OCI-M2 (cell line): ENCODE measurements around the gene DIAPH1.

Experiments
- DNase-seq: peaks from one replicate; lab custom pipeline; 2025; ENCODE audit not compliant: unreplicated experiment; lab: John Stamatoyannopoulos, UW

DIAPH1 gene

DNA sequence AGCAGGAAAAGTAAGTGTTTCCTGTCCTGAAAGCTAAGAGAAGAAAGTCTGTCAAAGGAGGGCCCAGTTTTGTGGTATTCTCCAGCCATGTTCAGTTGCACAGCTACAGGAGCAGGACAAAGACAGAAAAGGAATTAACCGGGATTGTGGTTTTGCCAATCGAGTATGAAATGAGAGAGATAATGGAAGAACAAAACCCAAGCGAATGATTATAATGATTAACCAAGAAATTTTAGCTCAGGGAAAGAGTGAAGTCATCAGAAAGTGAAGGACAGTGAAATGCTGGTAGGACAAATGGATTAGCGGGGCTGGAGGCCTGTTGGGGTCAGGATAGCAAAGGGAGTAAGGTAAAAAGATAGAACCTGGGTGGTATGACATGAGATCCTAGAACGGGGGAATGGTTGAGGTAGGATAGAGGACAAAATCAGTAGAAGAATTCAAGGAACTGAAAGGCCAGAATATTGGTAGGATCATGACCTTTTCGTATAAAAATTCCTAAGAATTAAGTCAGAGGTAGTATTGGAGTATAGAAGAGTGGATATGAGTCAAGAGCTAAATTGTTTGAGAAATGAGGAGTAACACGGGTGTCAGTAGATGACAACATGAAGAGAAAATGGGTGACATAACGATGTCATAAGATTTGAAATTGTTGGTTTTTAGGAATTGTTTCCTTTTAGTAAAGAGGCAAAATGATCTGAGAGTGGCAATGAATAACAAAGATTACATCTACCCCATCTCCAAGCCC is 52.8 kb downstream of the DIAPH1 start:
- DNase-seq: no peak

DNA sequence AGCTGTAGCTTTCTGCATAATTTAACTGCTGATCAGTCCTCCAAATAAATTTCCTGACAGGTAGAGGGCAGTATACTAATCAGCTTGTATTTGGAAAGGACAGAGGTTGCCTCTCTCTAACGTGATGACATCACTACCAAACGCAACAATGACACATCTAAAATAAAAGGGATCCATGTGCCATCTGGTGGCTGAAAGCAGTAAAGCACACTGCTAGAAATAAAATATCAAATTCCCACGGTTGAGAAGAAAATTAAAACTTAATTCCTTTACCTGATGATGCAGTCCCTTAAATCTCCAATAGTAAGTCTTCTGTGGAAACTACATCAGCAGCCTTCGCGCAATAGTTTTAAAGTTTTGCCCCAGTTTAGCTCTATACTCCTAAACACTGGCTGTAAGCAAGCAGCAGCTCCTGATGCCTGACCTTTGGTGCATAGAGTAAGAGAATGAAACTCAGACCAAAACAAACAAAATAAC is 54.5 kb downstream of the DIAPH1 start:
- DNase-seq: no peak

DNA sequence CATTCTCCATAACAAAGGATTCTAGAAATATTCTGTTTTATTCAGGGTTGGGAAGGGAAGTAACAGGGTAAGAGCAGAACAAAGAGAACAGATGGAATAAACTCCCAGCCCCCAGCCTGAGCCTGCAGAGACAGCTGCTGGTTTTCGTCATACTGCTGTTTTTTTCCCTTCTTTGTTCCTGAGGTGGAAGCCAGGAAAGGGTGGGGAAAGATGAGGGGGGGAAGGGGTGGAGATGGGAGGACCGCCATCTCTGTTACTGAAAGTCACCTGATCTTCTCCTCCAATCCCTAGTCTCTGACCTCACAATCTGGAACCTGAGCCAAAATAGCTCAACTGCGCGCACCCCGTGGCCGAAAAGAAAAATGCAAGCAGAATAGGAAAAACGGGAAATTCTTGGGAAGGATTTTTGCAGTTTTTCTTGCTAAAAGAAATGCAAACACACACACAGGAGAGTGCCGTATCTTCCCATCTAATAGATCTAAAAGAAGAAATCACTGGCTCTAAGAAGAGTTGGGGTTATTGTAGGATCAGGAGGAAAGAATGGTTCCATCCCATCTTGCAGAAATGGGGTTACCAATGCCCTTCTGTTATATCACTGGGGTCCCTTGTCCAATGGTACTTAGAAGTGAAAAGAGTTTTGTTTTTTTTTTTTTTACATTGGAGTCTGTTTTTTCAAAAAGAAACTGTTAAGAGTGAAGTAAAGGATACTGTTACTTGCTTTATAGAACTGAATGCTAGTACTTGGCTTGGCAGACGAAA is 57.9 kb downstream of the DIAPH1 start:
- DNase-seq: no peak

DNA sequence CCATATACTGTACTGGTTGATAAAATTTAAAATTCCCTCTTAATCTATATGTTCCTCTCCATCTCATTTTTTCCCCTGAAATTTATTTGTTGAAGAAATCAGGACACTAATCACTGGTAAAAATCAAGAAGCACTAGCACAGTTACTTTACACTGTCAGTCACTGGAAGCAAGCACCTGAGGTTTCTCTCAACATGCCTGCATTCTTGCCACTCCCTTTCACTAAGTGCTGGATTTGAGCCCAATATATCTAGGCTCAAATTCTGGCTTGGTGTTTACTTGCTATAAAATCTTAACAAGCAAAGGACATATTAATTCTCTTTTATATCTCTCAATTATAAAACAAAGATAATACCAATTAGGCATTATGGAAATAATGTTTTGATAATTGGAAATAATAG is 58.6 kb downstream of the DIAPH1 start:
- no peak for DNase-seq

DNA sequence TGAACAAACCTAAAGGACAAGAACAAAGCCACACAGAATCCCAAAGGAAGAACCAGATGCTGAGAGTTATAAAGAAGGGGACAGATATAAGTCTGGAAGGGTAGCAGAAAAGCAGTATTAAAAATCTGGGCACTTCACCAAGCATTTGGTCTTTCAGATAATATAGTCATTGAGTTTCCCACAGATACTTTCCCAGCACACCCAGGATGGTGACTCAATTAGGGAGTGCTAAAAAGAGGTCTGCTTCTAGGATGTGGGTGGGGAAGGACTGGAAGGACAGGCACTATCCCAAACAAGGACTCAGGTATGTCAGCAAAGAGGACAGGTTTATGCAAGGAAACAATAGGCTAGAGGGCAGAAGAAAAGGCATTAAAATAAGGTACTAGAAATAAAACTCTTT is 59.3 kb downstream of the DIAPH1 start:
- DNase-seq: no peak

DNA sequence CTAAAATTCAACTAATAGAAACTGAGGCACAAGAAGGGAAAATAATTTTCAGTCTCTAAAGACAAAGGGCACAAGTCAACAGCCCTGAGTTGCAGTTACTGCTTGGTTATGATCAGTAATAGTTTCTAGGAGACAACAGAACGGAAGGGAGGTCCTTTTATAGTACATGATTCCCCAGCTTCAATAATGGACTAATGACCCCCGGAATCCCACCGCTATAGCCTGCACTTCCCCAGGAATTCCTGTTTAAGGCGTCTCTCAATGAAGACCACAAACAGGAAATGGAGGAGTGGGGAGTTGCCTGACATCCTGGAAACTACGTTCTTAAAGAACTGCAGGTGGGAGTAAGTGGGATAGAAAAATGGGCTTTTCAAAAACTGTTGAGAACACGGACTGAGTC is 60.6 kb downstream of the DIAPH1 start:
- no peak for DNase-seq

DNA sequence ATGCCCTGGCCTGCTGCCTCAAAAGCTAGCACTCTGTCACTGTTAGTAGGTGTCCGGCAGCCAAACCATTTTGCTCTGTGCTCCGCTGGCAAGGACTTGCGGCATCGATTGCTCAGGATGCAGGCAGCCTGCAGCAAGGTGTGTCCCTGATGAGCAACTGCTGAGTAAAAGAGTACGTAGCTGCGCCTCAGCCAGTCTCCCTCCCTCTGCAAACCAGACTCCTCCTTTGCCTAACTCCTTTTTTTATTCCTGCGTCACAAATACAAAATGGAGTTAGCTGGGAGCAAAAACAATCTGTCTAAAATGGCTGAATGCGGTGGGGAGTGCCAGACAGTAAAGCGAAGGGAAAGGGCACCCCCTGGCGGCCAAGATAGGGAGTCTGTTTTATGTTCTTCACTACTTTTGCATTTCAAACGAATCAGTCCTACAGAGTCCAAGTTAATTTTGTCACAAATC is 61.1 kb downstream of the DIAPH1 start:
- DNase-seq: no peak

DNA sequence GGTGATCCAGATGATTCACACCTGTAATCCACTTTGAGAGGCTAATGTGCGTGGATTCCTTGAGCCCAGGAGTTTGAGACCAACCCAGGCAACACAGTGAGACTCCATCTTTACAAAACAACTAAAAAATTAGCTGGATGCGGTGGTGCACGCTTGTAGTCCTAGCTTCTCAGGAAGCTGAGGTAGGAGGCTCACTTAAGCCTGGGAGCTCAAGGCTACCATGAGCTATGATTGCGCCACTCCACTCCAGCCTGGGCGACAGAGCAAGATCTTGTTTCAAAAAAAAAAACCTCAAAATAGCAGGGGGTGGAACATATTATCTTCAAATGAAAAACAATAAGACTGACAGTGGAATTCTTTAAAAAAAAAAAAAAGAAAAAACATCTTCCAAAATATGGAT is 70.9 kb downstream of the DIAPH1 start:
- DNase-seq: no peak

DNA sequence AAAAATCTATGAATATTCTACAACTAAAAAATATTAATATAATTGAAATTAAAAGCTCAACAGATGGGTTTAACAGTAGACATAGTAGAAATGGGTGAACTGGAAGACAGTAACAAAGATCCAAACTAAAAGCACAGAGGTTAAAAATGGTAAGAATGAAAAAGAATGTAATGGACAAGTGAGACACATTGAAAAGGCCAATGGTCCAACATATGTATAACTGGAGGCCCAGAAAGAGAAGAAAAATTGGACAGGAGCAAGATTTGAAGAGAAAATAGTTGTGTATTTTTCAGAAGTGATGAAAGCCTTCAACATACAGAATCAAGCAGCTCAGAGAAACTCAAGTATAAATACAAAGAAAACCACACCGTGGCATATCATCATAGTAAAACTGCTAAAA is 71.3 kb downstream of the DIAPH1 start:
- no peak for DNase-seq

DNA sequence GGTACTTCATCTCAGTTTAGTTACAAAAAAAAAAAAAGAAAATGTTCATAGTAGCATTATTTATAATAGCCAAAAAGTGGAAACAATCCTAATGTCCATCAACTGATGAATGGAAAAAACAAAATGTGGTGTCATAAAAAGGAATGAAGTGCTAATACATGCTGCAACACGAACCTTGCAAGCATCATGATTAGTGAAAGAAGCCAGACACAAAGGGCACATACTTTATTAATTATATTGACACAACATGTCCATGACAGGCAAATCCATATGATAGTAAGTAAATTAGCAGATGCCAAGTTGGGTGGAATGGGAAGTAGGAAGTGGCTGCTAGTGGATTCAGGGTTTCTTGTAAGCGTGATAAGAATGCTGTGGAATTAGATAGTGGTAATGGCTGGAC is 75.7 kb downstream of the DIAPH1 start:
- DNase-seq: no peak

DNA sequence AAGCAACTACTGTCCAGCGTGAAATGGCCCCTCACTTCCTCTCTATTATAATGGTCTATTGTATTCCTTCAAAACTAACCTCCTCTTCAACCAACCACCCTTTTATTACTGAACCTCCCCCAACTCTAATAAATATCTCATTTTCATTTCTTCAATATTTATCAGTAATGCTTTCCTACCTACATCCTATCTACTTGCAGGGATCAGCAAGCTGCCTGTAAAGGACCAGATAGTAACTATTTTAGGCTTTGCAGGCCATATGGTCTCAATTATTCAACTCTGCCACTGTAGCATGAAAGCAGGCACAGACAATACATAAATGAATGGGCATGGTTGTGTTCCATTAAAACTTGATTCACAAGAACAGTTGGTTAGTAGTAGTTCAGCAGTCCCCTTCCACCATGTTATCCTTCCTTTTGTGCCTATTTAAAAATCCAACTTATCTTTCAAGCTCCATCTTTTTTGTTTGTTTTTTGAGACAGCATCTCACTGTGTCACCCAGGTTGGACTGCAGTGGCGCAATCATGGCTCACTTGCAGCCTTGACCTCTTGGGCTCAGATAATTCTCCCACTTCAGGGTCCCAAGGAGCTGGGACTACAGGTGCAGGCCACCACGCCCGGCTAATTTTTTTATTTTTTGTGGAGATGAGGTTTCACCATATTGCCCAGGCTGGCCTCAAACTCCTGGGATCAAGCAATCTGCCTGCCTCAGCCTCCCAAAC is 84.1 kb downstream of the DIAPH1 start:
- no peak for DNase-seq

DNA sequence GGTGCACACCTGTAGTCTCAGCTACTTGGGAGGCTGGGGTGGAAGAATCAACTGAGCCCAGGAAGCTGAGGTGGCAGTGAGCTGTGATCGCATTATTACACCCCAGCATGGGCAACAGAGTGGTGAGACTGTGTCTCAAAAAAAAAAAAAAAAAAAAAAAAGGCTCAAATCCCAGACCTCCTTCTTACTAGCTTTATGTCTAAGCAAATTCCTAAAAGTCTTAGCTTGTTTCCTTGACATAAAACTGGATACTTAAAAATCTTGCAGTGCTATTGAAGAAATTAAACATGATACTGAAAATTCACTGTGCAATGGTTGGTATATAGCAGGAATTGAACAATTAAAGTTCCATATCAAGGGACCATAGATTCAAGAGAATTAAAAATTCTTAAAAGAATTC is 84.9 kb downstream of the DIAPH1 start:
- DNase-seq: no peak

DNA sequence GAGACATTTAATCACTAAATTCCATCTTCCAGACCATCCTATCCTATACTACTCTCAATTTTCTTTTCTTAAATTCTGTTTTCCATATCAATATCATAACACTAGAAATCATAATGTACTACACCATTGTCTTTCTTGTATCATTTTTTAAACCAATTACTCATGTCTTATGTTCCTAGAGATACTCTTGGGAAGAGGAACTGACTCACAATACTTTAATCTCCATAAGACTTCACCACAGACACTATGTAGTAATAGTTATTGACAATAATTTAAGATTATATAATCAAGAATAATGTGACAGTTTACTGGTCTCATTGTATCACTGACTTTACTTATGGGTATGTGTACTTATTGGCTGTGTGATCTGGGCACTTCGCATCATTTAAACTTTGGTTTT is 86.1 kb downstream of the DIAPH1 start:
- no peak for DNase-seq

DNA sequence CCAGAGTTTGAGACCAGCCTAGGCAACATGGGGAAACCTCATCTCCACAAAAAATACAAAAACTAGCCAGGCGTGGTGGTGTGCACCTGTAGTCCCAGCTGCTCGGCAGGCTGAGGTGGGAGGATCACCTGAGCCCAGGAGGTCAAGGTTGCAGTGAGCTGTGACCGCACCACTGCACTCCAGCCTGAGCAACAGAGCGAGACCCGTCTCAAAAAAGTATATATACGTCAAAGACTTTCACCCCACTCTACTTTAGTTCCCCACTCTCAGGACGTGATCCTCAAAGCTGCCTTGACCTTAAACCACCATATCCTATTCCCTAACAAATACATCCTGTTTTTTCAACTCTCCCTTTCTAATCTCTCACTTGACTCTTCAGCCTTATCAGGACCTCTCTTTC is 88.9 kb downstream of the DIAPH1 start:
- no peak for DNase-seq

DNA sequence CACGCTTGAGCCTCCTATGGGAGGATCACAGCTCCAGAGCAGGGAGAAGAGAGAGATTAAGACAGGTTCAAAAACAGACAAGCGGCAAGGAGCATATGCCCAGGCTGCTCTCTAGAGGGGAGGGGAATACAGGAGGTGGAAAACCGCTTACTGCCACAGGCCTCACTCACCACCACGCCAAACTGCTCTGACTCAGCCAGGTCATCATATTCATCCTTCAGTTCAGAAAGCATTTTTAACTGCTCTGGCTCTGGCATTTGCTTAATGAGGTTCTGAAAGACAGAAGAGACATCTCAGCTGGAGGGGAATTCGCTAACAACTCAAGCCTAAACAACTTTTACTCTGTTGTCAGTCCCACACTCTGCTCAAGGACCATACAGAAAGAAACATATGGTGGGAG is 89.8 kb downstream of the DIAPH1 start:
- no peak for DNase-seq

DNA sequence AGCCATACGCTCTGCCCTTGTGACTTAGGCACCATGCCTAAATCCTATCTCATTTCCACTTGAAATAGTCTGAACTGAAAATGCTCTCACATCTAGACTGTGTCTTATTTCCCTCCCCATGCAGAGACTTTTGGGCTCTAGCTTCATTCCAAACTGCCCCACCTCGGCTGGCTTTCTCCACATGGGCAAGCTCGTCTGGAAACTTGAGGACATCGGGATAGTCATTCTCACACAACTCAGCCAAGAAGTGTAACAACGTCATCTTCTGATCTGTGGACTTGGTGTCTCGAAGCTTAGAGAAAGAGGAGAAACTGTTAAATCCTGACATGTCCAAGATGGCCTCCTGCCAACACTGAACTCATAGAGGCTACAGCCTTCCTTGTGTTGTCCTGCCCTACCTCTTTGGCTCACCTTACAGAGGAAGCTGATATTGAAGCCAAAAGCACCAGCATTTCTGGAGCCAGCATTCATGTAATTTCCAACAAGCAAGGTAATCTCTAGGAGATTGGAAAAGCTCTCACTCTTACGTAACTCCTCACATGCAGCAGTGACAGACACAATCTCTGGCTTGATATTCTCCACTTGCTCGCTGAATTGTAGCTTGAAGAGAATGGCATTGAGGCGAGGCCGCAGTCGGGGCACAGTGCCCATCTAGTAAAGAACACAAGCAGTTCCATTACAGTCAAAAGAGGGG is 90.4 kb downstream of the DIAPH1 start:
- DNase-seq: no peak

DNA sequence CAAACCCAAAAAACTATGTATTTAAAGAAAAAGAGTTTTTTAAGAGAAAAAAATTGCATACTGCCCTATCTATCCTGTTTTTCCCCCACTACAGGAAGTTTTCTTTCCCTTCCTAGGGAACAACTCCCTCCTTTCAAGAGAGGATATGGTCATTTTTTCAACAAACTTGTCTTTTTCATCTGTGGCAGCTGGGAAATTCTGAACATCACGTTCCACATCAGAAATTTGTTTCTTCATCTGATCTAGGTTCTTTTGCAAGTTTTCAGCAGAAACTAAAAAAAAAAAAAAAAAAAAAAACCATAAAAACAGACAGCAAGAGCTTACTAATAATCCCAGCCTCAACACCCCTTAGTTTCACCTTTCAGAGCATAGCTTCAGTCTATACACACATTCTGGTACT is 91.4 kb downstream of the DIAPH1 start:
- no peak for DNase-seq

DNA sequence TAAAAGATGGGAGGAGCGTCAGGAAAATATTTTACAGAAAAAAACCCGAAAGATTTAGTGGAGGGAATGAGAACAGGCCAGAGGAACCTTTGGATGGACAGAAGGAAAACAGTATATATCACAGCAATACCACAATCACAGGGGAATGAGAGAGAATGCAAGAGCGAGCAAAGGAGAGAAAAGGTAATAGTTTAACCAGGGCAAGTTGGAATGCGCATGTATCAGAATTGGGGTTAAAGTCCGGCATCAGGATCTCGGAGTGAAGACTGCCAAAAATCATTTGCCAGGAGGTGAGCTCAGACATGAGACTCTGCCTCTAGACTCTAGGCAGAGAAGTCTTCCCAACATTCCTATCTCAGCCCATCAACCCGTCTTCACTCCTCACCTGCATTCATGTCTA is 93.1 kb downstream of the DIAPH1 start:
- no peak for DNase-seq

DNA sequence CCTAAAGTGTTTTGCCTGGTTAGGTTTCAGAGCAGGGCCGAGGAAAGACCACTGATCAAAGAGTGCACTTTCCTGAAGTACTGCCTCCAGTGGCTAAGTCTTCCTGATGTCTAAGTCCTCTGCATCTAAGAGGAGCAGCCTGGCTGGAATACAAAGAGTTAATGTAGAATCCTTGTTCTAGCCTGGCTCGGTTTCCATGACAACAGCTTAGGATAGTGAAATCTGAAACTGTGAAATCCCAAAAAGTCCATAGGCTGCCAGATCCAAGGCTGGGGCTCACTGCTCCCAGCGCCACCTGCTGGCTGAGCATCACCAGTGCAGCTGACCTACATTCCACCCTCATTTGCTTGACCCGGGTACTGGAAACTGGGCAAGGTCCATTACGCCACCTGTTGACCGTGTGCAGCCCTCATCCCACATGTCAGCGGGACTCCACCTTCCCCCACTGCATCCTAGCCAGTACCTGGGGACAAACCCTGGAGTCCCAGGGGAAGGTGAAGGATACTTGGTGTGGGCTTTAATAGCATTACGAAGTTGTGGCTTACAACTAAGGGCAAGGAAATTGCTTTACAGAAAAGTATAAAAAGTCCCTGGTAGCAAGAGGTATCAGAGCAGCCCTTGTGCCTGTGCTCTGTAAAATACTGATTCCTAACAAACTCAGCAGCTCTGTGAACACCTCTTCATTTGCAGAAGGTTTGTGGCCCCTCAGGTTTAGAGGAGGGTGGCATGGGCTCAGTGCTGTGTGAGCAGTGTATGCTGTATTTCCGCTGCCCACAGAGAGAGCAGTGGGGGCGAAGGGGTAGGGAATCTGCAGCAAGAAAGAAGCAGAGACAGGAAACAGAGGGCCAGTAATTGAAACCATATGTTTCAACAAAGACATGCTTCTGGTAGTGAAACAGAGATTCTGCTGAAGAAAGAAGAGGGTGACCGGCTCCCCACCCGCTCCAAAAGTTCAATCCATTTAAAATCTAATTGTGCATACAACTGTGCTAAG is 93.9 kb downstream of the DIAPH1 start:
- DNase-seq: no peak

DNA sequence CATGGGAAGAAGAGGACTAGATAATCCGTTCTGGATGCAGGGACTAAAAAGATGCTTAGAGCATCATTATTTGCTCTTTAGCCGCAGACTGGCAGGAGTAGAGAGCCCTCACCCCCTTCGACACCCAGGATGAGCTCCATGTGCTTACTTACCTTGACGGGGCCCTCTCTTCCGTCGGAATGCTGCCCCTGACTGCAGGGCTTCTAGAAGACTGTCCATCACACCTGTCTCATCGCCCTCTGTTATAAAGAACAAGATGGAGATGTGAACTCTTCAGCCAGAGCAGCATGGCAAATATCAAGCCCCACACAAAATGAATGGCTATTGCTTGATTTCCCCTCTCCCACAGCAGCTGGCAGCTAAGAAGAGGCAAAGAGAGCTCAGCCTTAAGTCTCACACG is 94.8 kb downstream of the DIAPH1 start:
- DNase-seq: no peak
